GM23338 (cell line): ENCODE results near the gene TPRG1. TPM values are rescaled to one million over a fixed set of nuclear protein-coding genes. Genes with fewer than 3 reads are reported as not detected.

Source experiments
- ATAC-seq: fragments of 200-7000 bp; cut with Tn5 transposase; 3 replicates; pipeline ENCODE4 v1.9.1; 2020
- DNase-seq: peaks from one replicate; pipeline ENCODE4 v3.0.0-alpha.2; 2015; ENCODE audit warnings: low spot score
- H2AFZ ChIP-seq: fragments of 200-600 bp; sonication (generic); 2 replicates; pipeline ENCODE4 v1.8.0; 2016; ENCODE audit warnings: antibody characterized with exemption, mild to moderate bottlenecking, moderate library complexity
- H3F3A ChIP-seq: fragments of 200-600 bp; sonication (generic); replicated peaks from 2 replicates; pipeline ENCODE4 v1.8.0; 2017; ENCODE audit warnings: antibody characterized with exemption, mixed run types, low read depth
- H3K27ac ChIP-seq: fragments of 200-600 bp; sonication (generic); 2 replicates; pipeline ENCODE4 v1.6.1; 2016; ENCODE audit warnings: low read depth
- H3K27me3 ChIP-seq: fragments of 200-600 bp; sonication (generic); 2 replicates; pipeline ENCODE4 v1.8.0; 2016; ENCODE audit warnings: mild to moderate bottlenecking, mixed run types, moderate library complexity; ENCODE audit not compliant: insufficient read depth
- H3K36me3 ChIP-seq: fragments of 200-600 bp; sonication (generic); 2 replicates; pipeline ENCODE4 v1.8.0; 2016; ENCODE audit warnings: mild to moderate bottlenecking; ENCODE audit not compliant: insufficient read depth
- H3K4me1 ChIP-seq: fragments of 200-600 bp; sonication (generic); 2 replicates; pipeline ENCODE4 v1.8.0; 2016; ENCODE audit warnings: mild to moderate bottlenecking, moderate library complexity; ENCODE audit not compliant: insufficient read depth
- H3K4me2 ChIP-seq: fragments of 200-600 bp; sonication (generic); 2 replicates; pipeline ENCODE4 v1.7.1; 2017; ENCODE audit warnings: mixed run types
- H3K4me3 ChIP-seq: fragments of 200-600 bp; sonication (generic); 2 replicates; pipeline ENCODE4 v1.6.1; 2016; ENCODE audit warnings: mixed run types
- H3K79me2 ChIP-seq: fragments of 200-600 bp; sonication (generic); replicated peaks from 2 replicates; pipeline ENCODE4 v1.8.0; 2017; ENCODE audit warnings: mild to moderate bottlenecking; ENCODE audit not compliant: insufficient read depth
- H3K9me2 ChIP-seq: fragments of 200-600 bp; sonication (generic); 2 replicates; pipeline ENCODE4 v1.8.0; 2017; ENCODE audit not compliant: insufficient read depth
- H4K20me1 ChIP-seq: fragments of 200-600 bp; sonication (generic); replicated peaks from 2 replicates; pipeline ENCODE4 v1.8.0; 2017; ENCODE audit warnings: mild to moderate bottlenecking; ENCODE audit not compliant: insufficient read depth
- H3K27ac Mint-ChIP-seq: 2 replicates; pipeline ENCODE4 v1.8.0; 2020; ENCODE audit warnings: inconsistent platforms, mild to moderate bottlenecking, moderate library complexity, mixed read lengths
- H3K27me3 Mint-ChIP-seq: 3 replicates; pipeline ENCODE4 v1.8.0; 2022; ENCODE audit warnings: low read depth, mild to moderate bottlenecking, moderate library complexity, mixed read lengths, inconsistent platforms; ENCODE audit not compliant: insufficient read depth, poor library complexity
- H3K36me3 Mint-ChIP-seq: 3 replicates; pipeline ENCODE4 v1.8.0; 2021; ENCODE audit warnings: low read depth, mild to moderate bottlenecking, inconsistent platforms, moderate library complexity, mixed read lengths
- H3K4me1 Mint-ChIP-seq: 3 replicates; pipeline ENCODE4 v1.8.0; 2020; ENCODE audit warnings: mild to moderate bottlenecking, inconsistent platforms, mixed read lengths
- H3K4me3 Mint-ChIP-seq: 3 replicates; pipeline ENCODE4 v1.8.0; 2021; ENCODE audit warnings: moderate library complexity, mild to moderate bottlenecking, inconsistent platforms, mixed read lengths
- H3K9me3 Mint-ChIP-seq: 3 replicates; pipeline ENCODE4 v1.8.0; 2020; ENCODE audit warnings: moderate library complexity, mild to moderate bottlenecking, inconsistent platforms, mixed read lengths
- CREB1 ChIP-seq: fragments of 250-450 bp; sonication (Bioruptor Pico); IDR thresholded peaks from 2 replicates; pipeline ENCODE4 v1.5.0; 2020; ENCODE audit warnings: low read depth, mild to moderate bottlenecking, moderate library complexity
- CTCF ChIP-seq, 2 experiments: fragments of 200-600 bp in 1 of 2; sonication (generic) in 1 of 2; conservative IDR thresholded peaks; 2 replicates each; pipeline versions ENCODE4 v1.5.1 to v1.6.1; 2016 to 2017; ENCODE audit warnings: antibody characterized with exemption in 2 of 2, low read depth in 2 of 2, mild to moderate bottlenecking in 2 of 2, moderate library complexity in 1 of 2
- ETS1 ChIP-seq: IDR thresholded peaks from 2 replicates; pipeline ENCODE4 v1.6.1; 2016; ENCODE audit warnings: antibody characterized with exemption
- EZH2 ChIP-seq: fragments of 200-600 bp; sonication (generic); IDR thresholded peaks from one replicate; pipeline ENCODE4 v1.8.0; 2017; ENCODE audit warnings: antibody characterized with exemption, mild to moderate bottlenecking, low read depth; ENCODE audit not compliant: unreplicated experiment
- EZH2phosphoT487 ChIP-seq: fragments of 200-600 bp; sonication (generic); IDR thresholded peaks from one replicate; pipeline ENCODE4 v1.8.1; 2018; ENCODE audit warnings: antibody characterized with exemption; ENCODE audit not compliant: unreplicated experiment
- JUNB ChIP-seq: IDR thresholded peaks from one replicate; pipeline ENCODE4 v1.6.1; 2016; ENCODE audit warnings: antibody characterized with exemption; ENCODE audit not compliant: unreplicated experiment
- NANOG ChIP-seq: IDR thresholded peaks from 2 replicates; pipeline ENCODE4 v1.6.1; 2016; ENCODE audit warnings: antibody characterized with exemption, borderline replicate concordance
- POLR2AphosphoS5 ChIP-seq: IDR thresholded peaks from 2 replicates; pipeline ENCODE4 v1.6.1; 2016; ENCODE audit warnings: antibody characterized with exemption, low read depth
- REST ChIP-seq: IDR thresholded peaks from one replicate; pipeline ENCODE4 v1.6.1; 2018; ENCODE audit warnings: antibody characterized with exemption; ENCODE audit not compliant: unreplicated experiment
- STAT1 ChIP-seq: IDR thresholded peaks from one replicate; pipeline ENCODE4 v1.6.1; 2016; ENCODE audit warnings: antibody characterized with exemption; ENCODE audit not compliant: unreplicated experiment
- ZNF114 ChIP-seq: fragments of 250-450 bp; sonication (Bioruptor Pico); IDR thresholded peaks from 2 replicates; pipeline ENCODE4 v1.5.0; 2020; ENCODE audit warnings: mild to moderate bottlenecking, moderate library complexity
- ZNF331 ChIP-seq: fragments of 250-450 bp; sonication (Bioruptor Pico); IDR thresholded peaks from 2 replicates; pipeline ENCODE4 v1.5.0; 2020; ENCODE audit warnings: low read depth, mild to moderate bottlenecking, moderate library complexity
- ZNF462 ChIP-seq: fragments of 250-450 bp; sonication (Bioruptor Pico); IDR thresholded peaks from 2 replicates; pipeline ENCODE4 v1.5.0; 2020; ENCODE audit warnings: mild to moderate bottlenecking, moderate library complexity
- polyA plus RNA-seq: library from polyadenylated mRNA; unstranded; fragments of >200 nt; fragmentation: Nextera tagmentation; extraction: Ambion mirVana; gene quantifications from 2 replicates; pipeline ENCODE4 v1.2.1, GENCODE V29; 2016
- total RNA-seq: library from RNA; depleted of rRNA; stranded (reverse); fragments of >200 nt; shearing (Covaris generic); gene quantifications from 2 replicates; pipeline ENCODE4 v1.2.3, GENCODE V29; 2014

Gene TPRG1
- total and polyA plus RNA-seq, 2 experiments from 2014 or later: 0.74 to 1.7 TPM

GRCh38 chr3:189289251-189289650 lies 117.5 kb downstream of the TPRG1 start:
- ATAC-seq: no peak
- H3K4me3 Mint-ChIP-seq: no peak overlapping the region
- no peak overlapping the region for H3K27ac ChIP-seq
- no peaks in the 10 kb centered on the region; the same call in 1 of the 3 replicates for H3K9me3 Mint-ChIP-seq
- H3K4me1 Mint-ChIP-seq: peaks cover 7% of the 10 kb centered on the region
- peaks cover 8% of the 10 kb centered on the region; the same call in 1 of the 2 replicates for H3K4me1 ChIP-seq
- H3K27me3 ChIP-seq: no peaks in the 10 kb centered on the region
- no peak overlapping the region for H3K4me3 ChIP-seq
- H3K79me2 ChIP-seq: no peaks in the 10 kb centered on the region
- H2AFZ ChIP-seq: no peak overlapping the region
- H4K20me1 ChIP-seq: no peaks in the 10 kb centered on the region
- no peak overlapping the region; the same call in 1 of the 2 replicates for H3K27ac Mint-ChIP-seq
- H3K36me3 Mint-ChIP-seq: no peaks in the 10 kb centered on the region
- no peaks in the 10 kb centered on the region for H3F3A ChIP-seq
- DNase-seq: no peak
- no peaks in the 10 kb centered on the region for H3K27me3 Mint-ChIP-seq
- H3K9me2 ChIP-seq: no peaks in the 10 kb centered on the region
- TF ChIP-seq POLR2AphosphoS5: no peak
- no peak for TF ChIP-seq NANOG
- no peak for TF ChIP-seq ZNF114 (CRISPR knock-in tag)
- TF ChIP-seq CREB1 (CRISPR knock-in tag): no peak
- no peak for TF ChIP-seq ZNF331 (CRISPR knock-in tag)
- no peak for TF ChIP-seq CTCF (conservative IDR thresholded peaks at IDR 0.05; ENCODE audit: low read depth in 2 of 2)
- TF ChIP-seq EZH2: no peak
- no peak for TF ChIP-seq EZH2phosphoT487
- no peak for TF ChIP-seq ETS1
- no peak for TF ChIP-seq STAT1
- TF ChIP-seq ZNF462 (CRISPR knock-in tag): no peak
- TF ChIP-seq REST: no peak
- TF ChIP-seq JUNB: no peak
- no peaks in the 10 kb centered on the region for H3K36me3 ChIP-seq
- H3K4me2 ChIP-seq: no peak overlapping the region
